ENCODE measurements around the gene GINS1. TPM values are rescaled to one million over a fixed set of nuclear protein-coding genes. Genes with fewer than 3 reads are reported as not detected.
"Not testable (repeated sequence)": the region's sequence is repeated elsewhere in the genome, so short reads cannot be mapped to it uniquely, and the experiment has no call there.

The GINS1 gene
- total and polyA plus RNA-seq, 9 donors: 0.69 to 2.7 (median 1.8) TPM; not detected in 1

DNA sequence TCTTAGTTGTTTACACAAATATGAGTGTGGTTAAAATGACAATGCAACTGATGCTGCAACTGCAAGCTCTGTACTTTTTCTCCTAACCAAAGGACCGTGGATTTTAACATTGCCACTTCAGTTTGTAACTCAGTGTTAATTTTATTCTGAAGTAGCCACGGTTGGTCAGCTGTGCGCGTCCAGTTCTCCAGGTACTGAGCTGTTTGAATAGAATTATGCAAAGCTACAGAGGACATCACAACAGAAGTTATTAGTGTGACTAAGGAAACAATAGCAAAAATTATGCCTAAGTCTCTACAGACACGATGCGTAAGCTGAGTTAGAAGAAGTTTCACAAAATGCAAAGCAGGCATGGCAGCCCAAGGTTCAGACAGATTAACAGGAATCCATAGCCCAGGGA is 12.5 kb upstream of the GINS1 start:
- 81 to 86% (median 82%) methylated on average over 6 of the region's 6 CpGs for WGBS, 3 donors
- Histone ChIP-seq H3K36me3 (no peaks in the 10 kb centered on the region), H3K27me3 (no peaks in the 10 kb centered on the region), H3K27ac (no peak overlapping the region), H3K4me3 (no peak overlapping the region), H3K9me3 (no peaks in the 10 kb centered on the region), H3K4me1 (ENCODE audit: insufficient read depth) (no peaks in the 10 kb centered on the region)
- DNase-seq: no peak
- TF ChIP-seq POLR2A (IDR thresholded peaks at IDR 0.05): no peak
- no peak for TF ChIP-seq EP300 (IDR thresholded peaks at IDR 0.05)
- no peak for TF ChIP-seq CTCF (IDR thresholded peaks at IDR 0.05)
- intact Hi-C loops (cut with DNase I): loop anchor here (5.0 to 10.0 kb wide), 7 partner anchors 83 to 340 kb away; partner anchors contain the start of genes ENTPD6 (in 3 of the 4) and ACSS1 (in 1 of the 4)

DNA sequence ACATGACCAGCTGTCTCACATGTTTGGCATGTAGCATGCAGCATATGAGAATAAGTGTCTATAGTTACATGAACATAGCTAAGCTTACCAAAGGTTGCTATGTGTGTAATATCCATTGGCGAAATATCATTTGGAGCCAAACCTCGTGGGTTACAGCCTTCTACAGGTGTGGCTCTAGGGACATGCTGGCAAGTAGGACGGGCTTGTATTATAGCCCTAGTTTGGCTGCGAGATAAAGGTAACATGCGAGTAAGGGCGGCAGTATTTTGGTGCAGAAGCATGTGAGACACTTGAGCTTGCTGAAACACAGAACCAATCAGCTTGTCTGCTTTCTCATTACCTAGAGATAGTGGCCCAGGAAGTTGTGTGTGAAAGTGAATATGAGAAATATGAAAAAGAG is 10.4 kb upstream of the GINS1 start:
- no peak for DNase-seq
- no peak for TF ChIP-seq EP300 (IDR thresholded peaks at IDR 0.05)
- TF ChIP-seq CTCF (IDR thresholded peaks at IDR 0.05): no peak
- no peak for TF ChIP-seq POLR2A (IDR thresholded peaks at IDR 0.05)
- WGBS, 3 donors: 71 to 75% (median 71%) methylated on average over 6 of the region's 6 CpGs
- Histone ChIP-seq H3K4me3 (no peak overlapping the region), H3K27ac (no peak overlapping the region), H3K36me3 (no peaks in the 10 kb centered on the region), H3K9me3 (no peaks in the 10 kb centered on the region), H3K27me3 (no peaks in the 10 kb centered on the region), H3K4me1 (ENCODE audit: insufficient read depth) (no peaks in the 10 kb centered on the region)
- intact Hi-C loops (cut with DNase I): loop anchor here (5.0 to 10.0 kb wide), 5 partner anchors 102 to 342 kb away; partner anchors contain the start of genes ENTPD6 (in 3 of the 4) and ACSS1 (in 1 of the 4)

DNA sequence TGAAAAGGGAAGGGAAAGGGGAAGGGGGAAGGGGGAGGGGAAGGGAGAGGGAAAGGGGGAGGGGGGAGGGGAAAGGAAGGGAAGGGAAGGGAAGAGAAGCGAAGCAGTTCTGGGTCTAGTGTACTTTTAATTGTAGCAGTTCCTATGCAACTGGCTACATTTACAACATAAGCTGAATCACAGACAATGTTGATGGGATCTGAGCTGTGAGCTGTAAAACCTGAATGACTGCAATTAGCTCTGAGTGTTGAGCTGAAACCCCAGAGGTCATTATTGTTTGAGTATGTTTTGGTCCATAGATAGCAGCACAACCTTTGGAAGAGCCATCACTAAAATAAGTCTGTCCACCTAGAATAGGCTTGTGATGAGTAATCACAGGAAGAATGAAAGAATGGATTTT is 9.7 kb upstream of the GINS1 start:
- Histone ChIP-seq H3K27me3 (no peaks in the 10 kb centered on the region), H3K36me3 (no peaks in the 10 kb centered on the region), H3K9me3 (no peaks in the 10 kb centered on the region), H3K4me3 (no peak overlapping the region), H3K4me1 (ENCODE audit: insufficient read depth) (no peaks in the 10 kb centered on the region), H3K27ac (no peak overlapping the region)
- DNase-seq: no peak
- no peak for TF ChIP-seq POLR2A (IDR thresholded peaks at IDR 0.05)
- TF ChIP-seq EP300 (IDR thresholded peaks at IDR 0.05): no peak
- no peak for TF ChIP-seq CTCF (IDR thresholded peaks at IDR 0.05)
- intact Hi-C loops (cut with DNase I): loop anchor here (5.0 to 10.0 kb wide), 5 partner anchors 103 to 343 kb away; partner anchors contain the start of genes ENTPD6 (in 3 of the 4) and ACSS1 (in 1 of the 4)
- 56 to 77% (median 70%) methylated on average over 1 of the region's 1 CpG for WGBS, 3 donors

DNA sequence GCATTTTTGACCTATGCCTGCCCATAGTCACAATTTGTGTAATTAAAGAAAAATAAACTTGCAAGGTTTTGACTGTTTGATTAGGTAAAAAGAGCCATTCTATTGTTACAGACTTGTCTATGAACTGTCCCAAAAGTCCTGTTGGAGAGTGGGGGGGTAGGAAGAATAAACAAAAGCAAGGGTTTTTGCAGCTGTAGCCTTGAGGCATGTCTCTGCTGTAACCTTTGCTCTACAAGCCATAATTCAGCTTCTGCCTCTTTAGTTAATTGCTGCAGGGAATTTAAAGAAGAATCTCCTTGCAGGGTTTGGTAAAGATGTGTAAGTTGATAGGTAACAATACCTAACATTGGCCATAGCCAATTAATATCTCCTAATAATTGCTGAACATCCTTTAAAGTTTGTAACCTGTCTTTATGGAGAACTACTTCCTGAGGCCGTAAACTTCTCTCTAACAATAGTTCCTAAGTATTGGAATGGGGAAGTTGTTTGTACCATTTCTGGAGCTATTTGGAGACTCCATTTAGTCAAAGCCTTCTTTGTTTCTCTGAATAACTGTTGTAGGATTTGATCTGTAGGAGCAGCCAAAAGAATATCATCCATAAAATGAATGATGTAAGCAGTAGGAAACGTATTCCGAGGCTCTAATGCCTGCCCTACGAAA is 9.0 kb upstream of the GINS1 start:
- intact Hi-C loops (cut with DNase I): loop anchor here (5.0 to 10.0 kb wide), 5 partner anchors 104 to 344 kb away; partner anchors contain the start of genes ENTPD6 (in 3 of the 4) and ACSS1 (in 1 of the 4)
- 49 to 58% (median 58%) methylated on average over 4 of the region's 4 CpGs for WGBS, 3 donors
- DNase-seq: no peak
- H3K4me1 ChIP-seq (ENCODE audit: insufficient read depth): no peaks in the 10 kb centered on the region
- no peaks in the 10 kb centered on the region for H3K36me3 ChIP-seq
- H3K9me3 ChIP-seq: no peaks in the 10 kb centered on the region
- H3K27me3 ChIP-seq: no peaks in the 10 kb centered on the region
- H3K4me3 ChIP-seq: no peak overlapping the region
- no peak overlapping the region for H3K27ac ChIP-seq
- no peak for TF ChIP-seq EP300 (IDR thresholded peaks at IDR 0.05)

- H3K27me3 ChIP-seq: no peaks in the 10 kb centered on the region
- peak in 1 of 5 donors; percentile 46 for DNase-seq
- H3K36me3 ChIP-seq: no peaks in the 10 kb centered on the region
- no peaks in the 10 kb centered on the region for H3K9me3 ChIP-seq
- TF ChIP-seq CTCF (IDR thresholded peaks at IDR 0.05) (peak; percentile 29 to 50 (median 50)), POLR2A (IDR thresholded peaks at IDR 0.05) (no peak), EP300 (IDR thresholded peaks at IDR 0.05) (no peak)
- H3K27ac ChIP-seq: no peak overlapping the region
- intact Hi-C loops (cut with DNase I): loop anchor here (5.0 to 10.0 kb wide), 5 partner anchors 104 to 344 kb away; partner anchors contain the start of genes ENTPD6 (in 3 of the 4) and ACSS1 (in 1 of the 4)
- no peaks in the 10 kb centered on the region for H3K4me1 ChIP-seq (ENCODE audit: insufficient read depth)
- WGBS, 3 donors: 6 to 13% (median 8%) methylated on average over 5 of the region's 5 CpGs
- H3K4me3 ChIP-seq: no peak overlapping the region
These were observed 8.4 kb upstream of the GINS1 start for GRCh38 chr20:25399037-25399430.

DNA sequence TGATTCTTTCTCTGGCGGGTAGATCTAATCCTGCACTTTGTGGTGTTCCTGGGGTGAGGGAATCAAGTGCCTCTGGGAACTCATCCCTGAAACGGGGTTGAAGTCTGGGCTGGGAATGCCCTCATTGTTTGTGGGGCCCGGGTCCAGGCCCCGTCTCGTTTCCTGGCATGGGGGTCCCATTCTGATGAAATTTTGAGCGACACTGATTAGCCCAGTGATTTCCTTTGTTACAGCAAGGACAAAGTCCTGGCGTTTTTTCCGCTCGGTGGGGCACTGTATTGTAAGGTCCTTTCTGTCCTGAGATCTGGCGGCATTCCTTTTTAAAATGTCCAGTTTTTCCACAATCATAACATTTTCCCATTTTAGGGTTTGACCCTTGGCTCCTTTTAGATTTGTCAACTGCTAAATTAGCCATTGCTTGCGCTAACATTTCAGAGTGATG is 7.2 kb upstream of the GINS1 start:
- not testable (repeated sequence) for H3K4me3 ChIP-seq; H3K4me1 ChIP-seq (ENCODE audit: insufficient read depth); H3K27me3 ChIP-seq; H3K36me3 ChIP-seq; H3K9me3 ChIP-seq; DNase-seq; H3K27ac ChIP-seq
- intact Hi-C loops (cut with DNase I): loop anchor here in 3 of 4 donors (5.0 to 10.0 kb wide), 3 partner anchors 336 to 406 kb away; partner anchors contain the start of gene APMAP (in 1 of the 3)
- 79 to 89% (median 79%) methylated on average over 11 of the region's 11 CpGs for WGBS, 3 donors

Data from ovary (tissue), 9 donors.